SHP77 treated with DMSO at 0.1 percent for 48 hours (cell line): Measurements from ENCODE around the gene TXNDC17.
"Not testable (repeated sequence)": the region's sequence is repeated elsewhere in the genome, so short reads cannot be mapped to it uniquely, and the experiment has no call there.

Experiments
- DNase-seq: peaks from one replicate; lab custom pipeline; 2025; lab: John Stamatoyannopoulos, UW

Gene TXNDC17

DNA sequence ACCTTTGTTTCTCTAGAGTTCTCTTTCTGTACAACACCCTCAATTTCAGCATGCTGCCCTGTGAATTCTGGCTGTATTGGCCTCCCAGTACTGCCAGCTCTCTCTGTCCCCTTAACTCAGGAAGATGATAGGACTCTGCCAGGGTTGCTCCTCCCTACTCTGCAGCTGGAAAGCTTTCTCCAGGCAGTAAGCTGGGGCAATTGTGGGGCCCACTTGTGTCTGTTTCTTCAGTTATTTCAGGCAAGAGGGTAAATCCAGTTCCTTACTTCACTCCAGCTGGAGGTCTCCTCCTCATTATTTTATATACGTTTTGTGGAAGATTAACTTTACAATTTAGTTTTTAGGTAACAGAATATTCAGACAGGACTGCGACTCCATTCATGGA is 20.6 kb downstream of the TXNDC17 start:
- no peak for DNase-seq

DNA sequence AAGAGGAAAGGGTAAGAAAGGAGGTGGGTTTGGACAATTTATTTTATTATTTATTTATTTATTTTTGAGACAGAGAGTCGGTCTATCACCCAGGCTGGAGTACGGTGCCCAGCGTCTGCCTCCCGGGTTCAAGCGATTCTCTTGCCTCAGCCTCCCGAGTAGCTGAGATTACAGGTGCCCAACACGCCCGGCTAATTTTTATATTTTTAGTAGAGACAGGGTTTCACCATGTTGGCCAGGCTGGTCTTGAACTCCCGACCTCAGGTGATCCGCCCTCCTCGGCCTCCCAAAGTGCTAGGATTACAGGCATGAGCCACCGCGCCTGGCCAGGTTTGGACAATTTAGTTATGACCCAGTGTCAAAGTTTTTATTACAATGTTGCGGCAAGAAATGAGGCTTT is 22.3 kb downstream of the TXNDC17 start:
- not testable (repeated sequence) for DNase-seq

DNA sequence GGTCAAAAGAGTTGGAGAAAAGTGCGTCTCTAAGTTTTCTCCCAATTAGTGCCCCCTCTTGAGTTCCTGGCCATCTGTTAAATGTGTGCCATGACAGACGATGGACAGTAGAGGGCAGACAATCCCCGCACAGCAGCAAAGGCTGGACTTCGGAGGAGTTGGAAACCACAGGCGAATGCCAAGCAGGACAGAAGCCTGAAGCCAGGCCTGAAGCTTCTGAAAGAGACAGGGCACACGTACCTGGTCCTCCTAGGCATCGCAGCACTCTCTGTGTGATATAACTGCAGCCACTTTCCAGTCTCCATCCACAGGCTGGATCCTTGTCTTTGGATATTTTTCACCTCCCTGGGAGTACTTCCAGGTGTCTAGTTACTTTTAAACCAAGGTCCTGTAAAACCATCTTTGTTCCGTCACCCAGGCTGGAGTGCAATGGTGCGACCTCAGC is 25.2 kb downstream of the TXNDC17 start:
- DNase-seq, result peak; percentile 41

GRCh38 chr17:6666557-6666956 is 25.7 kb downstream of the TXNDC17 start:
- DNase-seq, result no peak

GRCh38 chr17:6667516-6667915 is 26.7 kb downstream of the TXNDC17 start:
- DNase-seq, result no peak

DNA sequence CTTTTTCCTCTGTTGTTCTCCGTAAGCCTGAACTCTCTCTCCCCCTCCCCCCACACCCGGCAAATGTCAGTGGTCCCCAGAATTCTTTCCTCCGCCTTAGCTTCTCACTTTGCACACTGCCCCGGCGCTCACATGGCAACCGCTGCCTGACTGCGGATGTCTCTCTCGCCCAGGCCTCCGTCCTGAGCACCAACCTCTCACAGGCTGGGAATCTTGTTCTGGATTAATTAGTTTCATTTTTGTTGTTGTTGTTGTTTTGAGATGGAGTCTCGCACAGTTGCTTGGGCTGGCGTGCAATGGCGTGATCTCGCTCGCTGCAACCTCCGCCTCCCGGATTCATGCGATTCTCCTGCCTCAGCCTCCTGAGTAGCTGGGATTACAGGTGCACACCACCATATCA is 27.4 kb downstream of the TXNDC17 start:
- DNase-seq, result no peak

GRCh38 chr17:6668727-6669425 is 28.0 kb downstream of the TXNDC17 start:
- DNase-seq, result no peak

GRCh38 chr17:6669479-6670212 is 28.8 kb downstream of the TXNDC17 start:
- no peak for DNase-seq

- no peak for DNase-seq
Measured at GRCh38 chr17:6670571-6670970, 29.7 kb downstream of the TXNDC17 start.

DNA sequence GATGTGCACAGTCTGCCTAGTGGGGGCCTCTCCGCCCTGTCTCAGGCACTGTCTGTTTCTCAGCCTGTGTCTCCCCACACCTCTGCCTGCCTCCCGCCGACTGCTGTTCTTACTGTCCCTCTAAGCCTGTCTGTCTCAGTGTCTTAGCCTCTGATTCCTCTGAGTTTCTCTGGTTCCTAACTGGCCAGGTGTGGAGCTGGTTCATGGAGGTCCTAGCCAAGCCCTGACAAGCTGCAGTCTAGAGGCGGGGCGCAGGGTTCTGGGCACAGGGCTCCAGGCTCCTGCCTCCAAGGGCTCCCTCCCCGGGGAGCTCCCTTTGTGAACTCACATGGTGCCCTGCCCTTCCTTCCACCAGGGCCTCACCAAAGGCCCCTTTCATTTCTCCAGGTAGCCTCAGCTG is 30.1 kb downstream of the TXNDC17 start:
- DNase-seq, result no peak

- DNase-seq, result no peak
Measured at GRCh38 chr17:6671431-6671830, 30.6 kb downstream of the TXNDC17 start.

- DNase-seq, result no peak
Measured at GRCh38 chr17:6674586-6674985, 33.7 kb downstream of the TXNDC17 start.

DNA sequence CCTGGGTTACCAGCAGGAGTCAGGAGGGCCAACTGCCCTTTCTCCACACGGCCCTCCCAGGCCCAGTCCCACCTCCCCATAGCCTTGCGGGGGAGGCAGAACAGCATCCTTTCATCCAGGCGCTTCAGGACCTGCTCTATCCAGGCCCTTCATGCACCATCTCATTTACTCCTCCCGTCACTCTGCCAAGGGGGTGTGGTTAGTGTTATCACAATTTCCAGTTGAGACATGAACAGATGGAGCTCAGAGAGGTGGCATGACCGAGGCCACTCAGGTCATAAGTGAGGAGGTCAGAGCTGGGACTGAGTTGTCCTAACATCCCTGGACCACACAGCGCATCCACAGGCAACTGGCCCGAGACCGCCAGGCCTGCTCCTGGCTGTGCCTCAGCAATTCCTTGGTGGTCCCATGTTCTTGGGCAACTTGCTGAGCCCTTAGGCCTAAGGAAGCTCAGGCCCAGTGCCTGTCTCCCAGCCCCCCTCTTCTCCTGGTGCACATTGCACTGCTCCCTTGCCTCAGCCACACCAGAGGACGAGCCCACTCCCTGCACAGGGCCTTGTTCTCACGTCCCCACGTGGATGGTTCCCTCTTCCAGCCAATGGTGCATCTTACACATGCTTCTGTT is 34.5 kb downstream of the TXNDC17 start:
- DNase-seq, result no peak

DNA sequence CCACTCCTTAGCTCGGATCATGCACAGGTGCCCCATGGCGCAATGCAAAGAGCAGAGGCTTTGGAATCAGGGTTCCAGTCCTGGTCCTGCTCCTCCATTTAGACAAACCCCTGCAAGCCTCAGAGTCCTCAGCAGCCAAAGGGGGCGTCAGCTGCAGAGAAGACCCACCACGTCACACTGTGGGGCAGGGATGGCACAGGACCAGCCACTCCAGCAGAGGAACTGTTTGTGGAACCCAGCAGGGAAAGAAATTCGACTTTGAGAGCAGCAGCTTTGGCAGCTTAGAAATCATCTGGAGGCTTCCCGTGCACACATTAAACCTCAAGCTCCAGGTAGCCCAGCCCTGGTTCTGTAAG is 35.9 kb downstream of the TXNDC17 start:
- no peak for DNase-seq

DNA sequence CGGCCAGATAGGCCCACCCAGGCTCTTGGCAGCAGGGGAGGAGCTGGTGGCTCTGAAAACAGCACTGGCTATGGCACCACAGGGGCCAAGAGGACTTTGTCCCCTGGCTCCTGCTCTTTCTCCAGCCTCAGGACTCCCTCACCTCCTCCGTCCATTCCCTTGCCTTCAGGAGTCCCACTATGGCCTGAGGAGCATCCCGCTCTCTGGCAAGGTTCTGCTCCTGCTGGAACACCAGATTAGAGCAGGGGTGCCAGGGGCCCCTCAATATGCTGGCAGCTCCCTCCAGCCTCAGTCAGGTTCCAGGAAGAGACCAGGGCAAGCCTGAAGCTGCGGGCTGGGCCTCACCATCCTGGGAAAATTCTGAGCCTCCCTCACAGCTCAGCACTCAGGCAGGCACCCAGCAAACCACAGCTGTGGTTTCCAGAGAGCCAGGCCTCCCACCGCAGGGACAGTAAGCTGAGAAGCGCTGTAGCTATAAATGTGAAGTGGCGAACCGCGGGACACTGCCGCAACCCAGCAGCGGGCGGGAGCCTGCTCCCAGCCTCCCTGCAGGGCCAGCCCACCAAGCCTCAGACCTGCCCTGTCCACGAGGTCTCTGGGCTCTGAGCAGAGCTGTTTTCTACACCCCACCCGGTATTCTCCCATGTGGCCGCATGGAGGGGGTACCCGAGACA is 36.4 kb downstream of the TXNDC17 start:
- no peak for DNase-seq

- DNase-seq, result no peak
Measured at GRCh38 chr17:6677946-6678345, 37.1 kb downstream of the TXNDC17 start.

GRCh38 chr17:6679241-6679640 is 38.4 kb downstream of the TXNDC17 start:
- no peak for DNase-seq

DNA sequence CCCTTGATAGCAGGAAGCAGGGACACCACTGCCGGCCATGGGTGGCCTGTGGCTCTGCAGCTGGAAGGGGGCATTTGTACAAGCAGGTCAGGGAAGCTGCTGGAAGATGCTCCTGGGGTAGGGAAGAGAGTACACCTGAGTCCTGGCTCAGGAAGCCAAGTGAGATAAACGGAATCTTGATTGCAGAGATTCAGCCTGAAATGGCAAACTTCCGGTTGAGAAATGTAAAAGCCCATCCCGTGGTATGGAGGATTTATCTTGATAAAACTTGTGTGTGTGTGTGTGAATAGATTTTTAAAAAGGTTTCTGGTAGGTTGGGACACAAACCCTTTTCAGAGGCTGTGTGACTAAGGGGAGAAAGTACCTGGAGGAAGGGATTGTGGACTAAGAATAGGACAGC is 40.3 kb downstream of the TXNDC17 start:
- DNase-seq, result no peak

- DNase-seq, result no peak
Measured at GRCh38 chr17:6681671-6682070, 40.8 kb downstream of the TXNDC17 start.

- DNase-seq, result no peak
Measured at GRCh38 chr17:6682339-6682738, 41.5 kb downstream of the TXNDC17 start.

DNA sequence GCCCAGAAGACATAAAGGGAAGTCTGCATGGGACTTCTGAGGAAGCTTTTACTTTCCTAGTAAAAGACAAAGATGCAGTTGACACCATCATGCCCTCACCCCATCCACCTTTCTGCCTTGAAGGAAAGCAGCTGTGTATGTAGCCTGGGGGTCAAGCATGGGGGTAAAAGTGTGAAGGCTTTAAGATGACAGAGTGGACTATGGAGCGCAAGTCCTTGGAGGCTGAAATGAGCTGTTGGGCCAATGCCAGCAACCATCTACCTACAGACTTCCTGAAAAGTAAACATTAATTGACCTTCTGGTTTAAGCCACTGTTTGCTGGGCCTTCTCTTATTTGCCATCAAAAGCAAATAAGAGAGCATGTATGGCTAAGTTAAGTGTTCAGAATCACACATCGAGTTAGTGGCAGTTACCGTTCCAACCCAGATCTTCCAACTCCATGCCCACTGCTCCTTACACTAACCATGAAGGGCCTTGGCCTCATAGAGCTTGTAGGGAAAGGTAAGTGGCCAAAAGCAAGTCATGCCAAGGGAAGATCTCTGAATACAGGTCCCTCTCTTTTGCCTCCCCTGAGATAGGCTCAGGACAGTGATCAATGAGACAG is 42.3 kb downstream of the TXNDC17 start:
- DNase-seq, result no peak

DNA sequence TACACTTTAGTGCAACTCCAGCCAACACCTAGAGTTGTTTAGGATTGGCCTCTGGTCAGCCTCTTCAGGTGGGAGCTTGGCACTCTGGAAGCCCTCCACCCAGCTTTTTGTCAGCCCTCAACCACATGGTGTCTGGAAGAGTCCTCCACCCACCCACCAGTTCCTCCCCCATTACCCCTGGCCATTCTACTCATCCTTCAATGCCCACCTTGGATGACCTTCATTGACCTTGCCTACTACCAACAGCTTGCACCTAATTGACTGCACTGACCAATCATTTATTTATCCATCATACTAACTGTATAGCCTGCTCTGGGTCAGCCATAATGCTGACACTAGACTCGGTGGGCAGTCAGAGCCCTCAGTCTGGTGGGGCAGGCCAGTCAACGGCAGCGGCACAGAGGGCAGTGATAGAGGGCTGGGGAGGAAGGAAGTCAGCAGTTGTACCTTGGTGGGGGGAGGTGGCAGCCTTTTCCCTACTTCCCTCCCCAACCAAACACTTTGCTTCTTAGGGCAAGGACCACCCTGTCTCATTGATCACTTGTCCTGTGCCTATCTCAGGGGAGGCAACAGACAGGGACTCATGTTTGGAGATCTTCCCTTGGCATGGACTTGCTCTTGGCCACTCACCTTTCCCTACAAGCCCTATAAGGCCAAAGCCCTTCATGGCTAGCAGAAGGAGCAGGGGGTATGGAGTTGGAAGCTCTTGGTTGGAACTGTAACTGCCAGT is 43.0 kb downstream of the TXNDC17 start:
- DNase-seq, result no peak
